Trophoblast cell (in vitro differentiated cells and primary cell): ENCODE measurements around the gene GNB1.
"Not testable (repeated sequence)": the region's sequence is repeated elsewhere in the genome, so short reads cannot be mapped to it uniquely, and the experiment has no call there.

ENCODE experiments used
- DNase-seq, 2 donors: peaks; one replicate each; pipeline ENCODE4 v3.0.0-alpha.2; 2016
- H2AFZ ChIP-seq: 2 replicates; pipeline ENCODE4 v1.6.1; 2013; ENCODE audit warnings: low read length, moderate library complexity, mild to moderate bottlenecking; ENCODE audit not compliant: insufficient read depth, poor library complexity
- H2AK5ac ChIP-seq: 2 replicates; pipeline ENCODE4 v1.6.1; 2013; ENCODE audit warnings: mild to moderate bottlenecking, low read length
- H2BK120ac ChIP-seq: 2 replicates; pipeline ENCODE4 v1.6.1; 2013; ENCODE audit warnings: low read length, mild to moderate bottlenecking, moderate library complexity; ENCODE audit not compliant: insufficient read depth, poor library complexity
- H2BK12ac ChIP-seq: 2 replicates; pipeline ENCODE4 v1.6.1; 2013; ENCODE audit warnings: mild to moderate bottlenecking, low read length, moderate library complexity
- H2BK5ac ChIP-seq: 2 replicates; pipeline ENCODE4 v1.6.1; 2013; ENCODE audit warnings: low read length, low read depth, moderate library complexity, mild to moderate bottlenecking; ENCODE audit not compliant: poor library complexity
- H3K14ac ChIP-seq: 2 replicates; pipeline ENCODE4 v1.6.1; 2013; ENCODE audit warnings: mild to moderate bottlenecking, low read length
- H3K18ac ChIP-seq: 2 replicates; pipeline ENCODE4 v1.6.1; 2013; ENCODE audit warnings: mild to moderate bottlenecking, low read length
- H3K23ac ChIP-seq: 2 replicates; pipeline ENCODE4 v1.6.1; 2013; ENCODE audit warnings: low read length
- H3K27ac ChIP-seq: 2 replicates; pipeline ENCODE4 v1.5.1; 2013; ENCODE audit warnings: low read depth, mild to moderate bottlenecking, inconsistent platforms, low read length, moderate library complexity
- H3K27me3 ChIP-seq: 2 replicates; pipeline ENCODE4 v1.6.1; 2013; ENCODE audit warnings: inconsistent platforms, mild to moderate bottlenecking, low read length, moderate library complexity; ENCODE audit not compliant: insufficient read depth
- H3K36me3 ChIP-seq, 2 experiments: 1 replicate in 1 of 2; 2 replicates in 1 of 2; pipeline ENCODE4 v1.6.1; 2013; ENCODE audit warnings: low read length in 2 of 2, mild to moderate bottlenecking in 2 of 2, moderate library complexity in 1 of 2; ENCODE audit not compliant: insufficient read depth in 2 of 2, control insufficient read depth in 1 of 2
- H3K4ac ChIP-seq: 2 replicates; pipeline ENCODE4 v1.6.1; 2013; ENCODE audit warnings: low read depth, mild to moderate bottlenecking, low read length, moderate library complexity
- H3K4me1 ChIP-seq, 2 experiments: 1 replicate in 1 of 2; 2 replicates in 1 of 2; pipeline ENCODE4 v1.6.1; 2013; ENCODE audit warnings: low read length in 2 of 2, mild to moderate bottlenecking in 2 of 2, moderate library complexity in 1 of 2; ENCODE audit not compliant: insufficient read depth in 2 of 2, control insufficient read depth in 1 of 2
- H3K4me2 ChIP-seq: 2 replicates; pipeline ENCODE4 v1.6.1; 2013; ENCODE audit warnings: inconsistent platforms, mild to moderate bottlenecking, low read length, moderate library complexity
- H3K4me3 ChIP-seq: 2 replicates; pipeline ENCODE4 v1.5.1; 2013; ENCODE audit warnings: mild to moderate bottlenecking, low read depth, low read length, inconsistent platforms
- H3K79me1 ChIP-seq: one replicate; pipeline ENCODE4 v1.6.1; 2013; ENCODE audit warnings: low read length
- H3K79me2 ChIP-seq: 2 replicates; pipeline ENCODE4 v1.6.1; 2013; ENCODE audit warnings: low read length, mild to moderate bottlenecking; ENCODE audit not compliant: control insufficient read depth, insufficient read depth, poor library complexity
- H3K9ac ChIP-seq: 2 replicates; pipeline ENCODE4 v1.6.1; 2013; ENCODE audit warnings: mild to moderate bottlenecking, low read length
- H3K9me3 ChIP-seq: 2 replicates; pipeline ENCODE4 v1.6.1; 2013; ENCODE audit warnings: low read depth, mild to moderate bottlenecking, control low read depth, inconsistent platforms, low read length; ENCODE audit not compliant: insufficient read depth
- H4K12ac ChIP-seq: 2 replicates; pipeline ENCODE4 v1.6.1; 2013; ENCODE audit warnings: low read depth, mild to moderate bottlenecking, low read length, moderate library complexity
- H4K8ac ChIP-seq: 2 replicates; pipeline ENCODE4 v1.6.1; 2013; ENCODE audit warnings: low read depth, mild to moderate bottlenecking, low read length, moderate library complexity
- H4K91ac ChIP-seq: one replicate; pipeline ENCODE4 v1.6.1; 2013; ENCODE audit warnings: low read depth, mild to moderate bottlenecking, low read length, moderate library complexity
- WGBS: extraction: QIAGEN DNeasy Blood & Tissue Kit; methylation state at CpG from one replicate; pipeline ENCODE4 v1.1.7; 2013; ENCODE audit warnings: missing lambda C conversion rate; ENCODE audit not compliant: insufficient read length, insufficient coverage; ENCODE audit errors: extremely low coverage; 5-methylcytosine and 5-hydroxymethylcytosine counted together

Gene GNB1

GRCh38 chr1:1938276-1938573 lies 47.3 kb upstream of the GNB1 start:
- Histone ChIP-seq H3K27me3 (no peaks in the 10 kb centered on the region), H2BK120ac (no peak overlapping the region), H4K12ac (no peak overlapping the region), H2AFZ (no peak overlapping the region), H3K27ac (no peak overlapping the region), H3K36me3 (no peaks in the 10 kb centered on the region), H2AK5ac (no peak overlapping the region), H4K8ac (no peak overlapping the region), H2BK5ac (no peak overlapping the region), H3K14ac (no peak overlapping the region), H3K9ac (no peak overlapping the region), H3K18ac (no peak overlapping the region), H3K79me2 (no peaks in the 10 kb centered on the region), H4K91ac (no peak overlapping the region), H3K4ac (no peak overlapping the region), H3K79me1 (no peaks in the 10 kb centered on the region), H3K4me2 (no peak overlapping the region), H2BK12ac (no peak overlapping the region), H3K9me3 (peaks cover 12% of the 10 kb centered on the region), H3K23ac (no peak overlapping the region), H3K4me3 (no peak overlapping the region), H3K4me1 (no peaks in the 10 kb centered on the region)
- no peak for DNase-seq
- no CpG with 5 or more reads among the region's 6 CpGs for WGBS

- Histone ChIP-seq H3K79me2 (no peaks in the 10 kb centered on the region), H3K23ac (no peak overlapping the region)
- DNase-seq: no peak
Measured at GRCh38 chr1:1937549-1938275, 46.8 kb upstream of the GNB1 start.

DNA sequence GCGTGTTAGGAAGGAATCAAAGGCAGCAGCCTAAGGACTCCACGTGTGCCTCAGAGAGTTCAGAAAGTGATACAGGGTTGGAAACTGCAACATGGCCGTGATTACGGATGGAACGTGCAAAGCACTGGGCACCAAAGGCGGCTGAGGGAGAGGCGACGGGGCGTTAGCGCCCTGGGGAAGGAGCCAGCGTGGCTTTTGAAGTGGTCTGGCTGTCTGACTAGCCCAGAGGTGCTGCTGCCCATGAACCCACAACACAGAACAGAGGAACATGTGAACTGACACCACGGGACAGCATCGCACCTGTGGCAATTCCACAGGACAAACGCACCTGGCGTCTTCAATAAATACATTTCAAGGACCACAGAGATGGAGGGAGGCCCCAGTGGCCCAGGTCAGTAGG lies 46.2 kb upstream of the GNB1 start:
- no peak overlapping the region for H3K4me3 ChIP-seq
- H3K79me1 ChIP-seq: no peaks in the 10 kb centered on the region
- no peak overlapping the region for H2AFZ ChIP-seq
- H3K36me3 ChIP-seq: no peaks in the 10 kb centered on the region
- H3K4me2 ChIP-seq: no peak overlapping the region
- no peak overlapping the region for H4K91ac ChIP-seq
- H3K27ac ChIP-seq: no peak overlapping the region
- H3K27me3 ChIP-seq: no peaks in the 10 kb centered on the region
- H3K4me1 ChIP-seq: no peaks in the 10 kb centered on the region
- no peak overlapping the region for H2BK12ac ChIP-seq
- H2BK5ac ChIP-seq: no peak overlapping the region
- H2AK5ac ChIP-seq: no peak overlapping the region
- H3K9me3 ChIP-seq: peaks cover 12% of the 10 kb centered on the region
- WGBS: 100% methylated on average over 1 of the region's 15 CpGs
- no peak overlapping the region for H3K18ac ChIP-seq
- H3K4ac ChIP-seq: no peak overlapping the region
- DNase-seq: no peak
- no peak overlapping the region for H3K23ac ChIP-seq
- no peaks in the 10 kb centered on the region for H3K79me2 ChIP-seq
- no peak overlapping the region for H2BK120ac ChIP-seq
- no peak overlapping the region for H3K14ac ChIP-seq
- H4K8ac ChIP-seq: no peak overlapping the region
- H3K9ac ChIP-seq: no peak overlapping the region
- H4K12ac ChIP-seq: no peak overlapping the region

More at GRCh38 chr1:1937549-1938275, 46.8 kb upstream of the GNB1 start:
- H3K9me3 ChIP-seq: peaks cover 12% of the 10 kb centered on the region
- H4K91ac ChIP-seq: no peak overlapping the region
- no peak overlapping the region for H3K4me2 ChIP-seq
- H3K36me3 ChIP-seq: no peaks in the 10 kb centered on the region
- H2AK5ac ChIP-seq: no peak overlapping the region
- H3K4me3 ChIP-seq: no peak overlapping the region
- no peak overlapping the region for H3K27ac ChIP-seq
- WGBS: 100% methylated on average over 1 of the region's 16 CpGs
- H4K12ac ChIP-seq: no peak overlapping the region
- no peak overlapping the region for H3K4ac ChIP-seq
- H3K4me1 ChIP-seq: no peaks in the 10 kb centered on the region
- no peak overlapping the region for H3K9ac ChIP-seq
- no peak overlapping the region for H3K18ac ChIP-seq
- H3K79me1 ChIP-seq: no peaks in the 10 kb centered on the region
- H2BK5ac ChIP-seq: no peak overlapping the region
- H2BK120ac ChIP-seq: no peak overlapping the region
- no peak overlapping the region for H4K8ac ChIP-seq
- H3K14ac ChIP-seq: no peak overlapping the region
- H3K27me3 ChIP-seq: no peaks in the 10 kb centered on the region
- H2AFZ ChIP-seq: no peak overlapping the region
- H2BK12ac ChIP-seq: no peak overlapping the region

- H3K4ac ChIP-seq, H2BK5ac ChIP-seq, H3K79me2 ChIP-seq, H4K91ac ChIP-seq, H3K27ac ChIP-seq, H2BK120ac ChIP-seq, H3K4me1 ChIP-seq, H4K12ac ChIP-seq, H4K8ac ChIP-seq, H3K4me2 ChIP-seq, H3K4me3 ChIP-seq, H3K23ac ChIP-seq, H3K18ac ChIP-seq, H3K27me3 ChIP-seq, H3K14ac ChIP-seq, H3K36me3 ChIP-seq, H3K79me1 ChIP-seq, H2BK12ac ChIP-seq, H2AFZ ChIP-seq, H2AK5ac ChIP-seq, H3K9ac ChIP-seq, DNase-seq: not testable (repeated sequence)
- WGBS: no CpG with 5 or more reads among the region's 21 CpGs
- H3K9me3 ChIP-seq: peaks cover 12% of the 10 kb centered on the region
Measured at GRCh38 chr1:1934848-1935247, 44.0 kb upstream of the GNB1 start.
